ENCODE data around the gene SYCE1L.
A peak's percentile ranks its signal among the peaks of the same experiment; 100 is the strongest.
"Not testable (repeated sequence)": the region's sequence is repeated elsewhere in the genome, so short reads cannot be mapped to it uniquely, and the experiment has no call there.

The SYCE1L gene

DNA sequence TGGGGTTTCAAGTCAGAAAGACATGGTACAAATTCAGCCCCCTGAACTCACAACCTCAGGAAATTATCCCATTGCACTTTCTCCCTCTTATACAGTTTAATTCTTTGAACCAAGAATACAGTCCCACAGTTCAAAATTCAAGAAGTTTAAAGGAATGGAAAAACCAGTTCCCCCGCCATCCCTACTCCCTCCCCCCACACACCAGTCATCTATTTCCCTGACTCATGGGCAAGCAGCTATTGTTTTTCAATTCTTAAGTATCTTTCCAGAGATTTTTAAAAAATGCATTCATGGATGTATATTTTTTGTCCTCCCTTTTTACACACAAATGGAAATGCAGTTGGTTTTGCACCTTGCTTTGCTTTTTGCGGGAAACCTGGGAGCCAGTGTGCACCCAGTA, 7.3 kb downstream of the SYCE1L start:
- DNase-seq, result no peak

DNA sequence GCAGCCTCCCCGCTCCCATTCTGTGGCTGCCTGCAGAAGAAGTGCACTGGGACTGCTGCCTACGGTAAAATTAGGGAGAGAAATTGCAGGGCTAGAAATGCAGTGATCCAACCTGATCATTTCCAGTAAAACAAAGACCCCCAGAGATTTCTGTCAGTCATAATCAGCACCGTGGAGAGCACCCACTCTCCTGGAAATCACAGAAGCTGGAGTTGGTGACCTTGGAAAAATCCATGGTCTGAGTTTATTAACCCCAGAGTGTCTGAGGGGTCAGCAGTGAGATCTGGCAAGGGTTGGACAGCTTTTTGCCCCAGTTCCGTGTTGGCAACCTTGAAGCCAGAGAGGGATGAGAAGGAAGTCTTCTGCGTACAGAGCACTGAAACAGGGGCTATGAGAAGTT, 7.8 kb downstream of the SYCE1L start:
- DNase-seq, result no peak

DNA sequence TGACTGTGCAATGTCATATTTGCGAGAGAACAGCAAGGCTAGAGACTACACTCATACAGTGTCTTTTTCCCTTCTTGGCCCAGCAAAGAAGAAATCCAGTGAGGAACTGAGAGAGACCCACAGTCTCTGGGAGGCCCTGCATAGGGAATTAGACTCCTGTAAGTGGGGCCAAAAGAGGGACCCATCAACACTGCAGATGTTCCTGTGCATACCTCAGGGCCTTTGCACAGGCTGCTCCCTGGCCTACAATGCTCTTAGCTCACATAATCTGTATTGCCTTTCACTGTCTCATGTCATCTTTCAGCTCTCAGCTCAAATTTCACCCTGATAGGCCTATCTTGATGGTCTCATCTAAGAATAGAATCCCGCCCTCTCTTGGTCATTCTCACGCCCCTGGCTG, 9.2 kb downstream of the SYCE1L start:
- DNase-seq, result no peak

DNA sequence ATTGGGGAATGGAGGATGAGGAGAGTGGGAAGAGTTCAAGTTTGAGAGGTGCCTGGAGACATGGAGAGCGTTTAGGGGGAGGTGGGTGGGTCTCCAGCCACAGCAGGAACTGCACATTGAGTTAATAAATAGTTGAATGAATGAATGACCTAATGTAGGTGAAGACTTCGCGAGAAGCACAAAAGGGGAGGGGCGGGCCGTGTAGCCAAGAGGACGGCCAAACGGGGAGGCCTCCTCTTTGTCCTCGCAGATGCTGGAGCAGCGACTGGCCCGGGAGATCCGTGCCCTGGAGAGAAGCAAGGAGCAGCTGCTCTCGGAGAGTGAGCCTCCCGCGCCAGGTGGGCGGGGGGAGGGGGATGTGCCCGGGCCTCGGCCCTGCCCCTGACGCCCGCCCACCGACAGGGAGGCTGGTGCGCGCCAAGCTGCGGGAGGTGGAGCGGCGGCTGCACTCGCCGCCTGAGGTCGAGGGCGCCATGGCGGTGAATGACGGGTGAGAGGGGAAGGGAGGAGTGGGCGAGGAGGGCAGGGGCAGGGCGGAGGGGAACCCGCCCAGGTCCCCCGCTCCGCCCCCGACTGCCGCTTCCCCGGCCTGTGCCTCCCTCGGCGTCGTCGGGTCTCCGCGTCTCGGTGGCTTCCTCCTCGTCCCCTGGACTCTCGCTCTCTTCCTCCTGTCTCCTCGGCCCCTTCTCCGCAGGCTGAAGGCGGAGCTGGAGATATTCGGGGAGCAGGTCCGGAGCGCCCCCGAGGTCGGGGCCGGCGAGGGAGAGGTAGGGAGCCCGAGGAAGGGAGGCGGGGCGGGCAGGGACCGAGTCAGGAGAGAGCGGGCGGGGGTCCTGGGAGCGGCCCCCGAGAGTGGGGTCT, 12.9 kb downstream of the SYCE1L start:
- no peak for DNase-seq

DNA sequence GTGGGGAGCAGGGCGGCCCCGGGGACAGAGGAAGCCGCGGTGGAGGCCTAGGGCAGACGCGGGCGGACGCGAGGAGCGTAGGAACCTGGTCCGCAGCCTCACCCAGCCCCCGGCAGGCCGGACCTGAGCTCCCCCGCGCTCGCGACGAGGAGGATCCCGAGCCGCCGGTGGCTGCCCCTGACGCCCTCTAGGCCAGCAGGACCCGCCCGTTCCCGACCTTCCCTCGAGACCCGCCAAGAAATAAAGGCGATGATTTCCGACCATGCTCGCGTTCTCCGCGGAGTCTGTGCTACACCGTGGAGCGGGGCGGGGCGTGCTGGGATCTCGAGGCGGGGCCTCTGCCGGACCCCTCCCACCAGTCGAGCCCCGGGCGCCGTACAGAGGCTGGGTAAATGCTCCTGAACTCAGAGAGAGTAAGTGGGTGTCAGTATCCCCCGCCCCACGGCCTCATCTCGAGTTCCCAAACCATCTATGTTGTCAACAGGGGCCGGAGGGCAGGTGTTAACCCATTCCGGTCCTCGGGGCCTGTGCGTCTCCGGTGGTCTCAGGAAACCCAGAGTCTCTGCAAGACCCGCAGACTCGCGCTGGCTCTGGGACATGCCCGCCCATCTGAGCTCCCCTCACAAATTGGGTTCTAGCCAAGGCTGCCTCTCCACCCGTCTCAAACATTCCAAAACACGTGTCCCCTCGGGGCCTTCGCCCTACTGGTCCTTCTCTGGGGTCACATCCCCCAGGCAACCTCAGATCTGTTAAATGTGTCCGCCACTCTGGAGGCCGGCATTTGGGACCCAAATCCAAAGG, 13.7 kb downstream of the SYCE1L start:
- DNase-seq, result no peak

DNA sequence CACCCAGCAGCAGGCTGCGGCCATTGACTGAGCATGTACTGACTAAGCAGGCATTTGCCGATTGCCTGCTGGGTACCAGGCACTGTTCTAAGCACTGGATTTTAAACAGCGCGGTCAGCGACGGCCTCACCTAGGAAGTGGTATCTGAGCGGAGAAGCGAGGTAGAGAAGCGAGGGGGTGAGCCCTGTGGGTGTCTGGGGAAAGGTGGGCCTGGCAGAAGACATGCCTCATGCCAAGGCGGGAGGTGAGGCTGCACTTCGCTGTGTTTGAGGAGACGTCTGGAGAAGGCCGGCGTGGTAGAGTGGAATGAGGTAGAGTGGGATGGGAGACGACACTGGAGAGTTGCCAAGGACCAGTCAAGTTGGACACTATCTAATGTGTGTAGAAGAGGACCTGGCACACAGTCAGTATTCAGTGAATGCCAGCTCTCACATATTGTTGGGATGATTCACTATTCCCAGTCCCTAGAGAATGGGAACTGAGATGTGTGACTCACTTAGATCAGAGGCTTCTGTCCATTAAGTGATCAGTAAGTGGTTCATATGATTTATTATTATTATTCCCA, 14.4 kb downstream of the SYCE1L start:
- DNase-seq, result no peak

DNA sequence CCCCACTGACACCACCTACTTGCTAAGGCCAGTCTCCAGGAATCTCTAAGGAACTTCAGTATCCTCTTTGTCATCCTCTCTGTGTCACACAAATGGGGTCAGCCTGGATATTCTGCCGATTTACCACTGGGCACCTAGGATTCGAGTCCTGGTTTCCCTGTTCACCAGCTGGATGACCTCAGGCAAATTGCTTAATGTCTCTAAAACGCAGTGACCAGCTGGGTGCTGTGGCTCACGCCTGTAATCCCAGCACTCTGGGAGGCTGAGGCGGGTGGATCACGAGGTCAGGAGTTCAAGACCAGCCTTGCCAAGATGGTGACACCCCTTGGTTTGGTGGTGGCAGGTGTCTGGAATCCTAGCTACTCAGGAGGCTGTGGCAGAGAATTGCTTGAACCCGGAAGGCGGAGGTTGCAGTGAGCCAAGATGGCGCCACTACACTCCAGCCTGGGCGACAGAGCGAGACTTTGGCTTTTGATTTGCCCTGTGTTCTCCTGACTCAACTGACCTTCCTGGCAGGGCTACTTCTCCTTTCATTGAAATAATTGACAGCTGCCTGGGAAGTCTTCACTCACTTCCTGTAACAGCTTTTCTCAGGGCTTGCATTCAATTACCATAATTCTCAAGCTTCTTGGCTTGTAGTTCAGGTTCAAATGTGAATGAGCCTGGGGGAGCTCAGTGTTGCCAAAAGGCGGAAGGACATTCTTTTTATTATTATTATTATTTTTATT, 15.4 kb downstream of the SYCE1L start:
- DNase-seq, result no peak

DNA sequence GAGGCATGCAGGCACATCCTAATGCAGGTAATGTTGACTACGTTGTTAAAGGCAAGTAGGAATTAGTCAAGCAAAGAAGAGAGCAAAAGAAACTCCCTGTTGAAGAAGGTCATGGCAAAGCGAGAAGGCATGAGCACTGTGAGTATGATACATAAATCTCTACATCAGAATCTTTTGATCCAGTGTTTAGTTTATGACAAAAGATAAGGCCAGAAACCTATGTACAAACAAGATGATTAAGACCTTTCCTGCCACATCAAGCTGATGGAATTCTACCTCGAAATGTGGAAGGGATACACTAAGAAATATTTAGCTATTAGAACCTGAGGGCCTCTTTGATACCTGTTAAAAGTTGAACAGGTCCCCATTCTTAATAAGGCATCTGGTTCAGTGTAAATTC, 20.2 kb downstream of the SYCE1L start:
- DNase-seq, result no peak

DNA sequence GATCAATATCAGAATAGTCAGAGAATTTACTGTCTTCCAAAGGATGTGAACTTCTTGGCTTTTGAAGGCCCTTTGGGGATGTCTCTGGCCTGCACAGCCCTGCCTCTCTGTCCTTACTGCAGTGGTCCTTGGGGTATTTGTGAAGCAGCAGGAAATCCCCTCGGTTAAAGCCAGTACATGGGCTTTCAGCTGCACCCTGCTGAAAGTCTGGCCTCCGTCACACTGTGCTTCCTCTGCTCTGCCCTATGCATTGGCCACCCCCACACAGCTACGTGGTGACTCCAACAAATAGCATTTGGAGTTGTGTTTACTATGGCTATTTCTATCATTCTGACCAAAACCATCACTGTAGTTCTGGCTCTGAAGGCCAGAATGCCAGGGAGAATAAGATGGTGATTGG, 21.2 kb downstream of the SYCE1L start:
- DNase-seq, result no peak

DNA sequence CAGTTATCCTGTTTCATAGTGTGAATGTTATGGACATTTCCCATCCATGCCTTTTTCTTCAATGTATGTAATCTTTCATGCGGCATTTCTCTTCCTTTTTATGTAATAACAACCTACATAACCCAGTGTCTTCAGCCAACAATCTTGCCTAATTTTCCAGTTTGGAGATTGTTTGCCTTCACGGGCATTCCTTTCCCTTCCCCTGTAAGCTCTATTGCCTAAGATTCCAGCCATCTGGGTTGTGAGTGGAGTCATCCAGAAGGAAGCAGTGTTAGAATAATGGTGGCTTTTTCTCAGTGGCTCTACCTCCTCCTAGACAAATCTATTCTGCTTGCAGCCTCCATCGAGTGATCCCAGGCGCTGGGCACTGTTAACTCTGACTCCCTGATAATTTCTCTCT, 22.3 kb downstream of the SYCE1L start:
- no peak for DNase-seq

DNA sequence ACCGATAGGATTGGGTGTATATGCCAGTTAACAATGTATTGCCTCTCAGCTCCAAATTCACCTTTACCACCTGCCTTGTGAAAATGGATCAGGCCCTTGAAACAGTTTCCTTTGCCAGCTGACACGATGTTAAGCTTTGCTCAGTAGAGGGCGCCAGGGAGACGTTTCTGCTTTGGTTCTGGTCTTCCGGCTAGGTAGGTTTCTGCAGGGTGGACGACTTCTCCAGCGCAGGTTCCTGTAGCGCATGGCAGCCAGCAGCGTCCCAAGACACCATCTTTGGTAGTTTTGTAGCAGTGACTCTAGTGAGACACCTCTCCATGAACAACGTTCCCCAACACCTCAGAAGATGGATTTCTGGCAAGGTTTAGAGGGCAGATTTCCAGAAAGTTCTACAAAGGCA, 24.0 kb downstream of the SYCE1L start:
- no peak for DNase-seq

DNA sequence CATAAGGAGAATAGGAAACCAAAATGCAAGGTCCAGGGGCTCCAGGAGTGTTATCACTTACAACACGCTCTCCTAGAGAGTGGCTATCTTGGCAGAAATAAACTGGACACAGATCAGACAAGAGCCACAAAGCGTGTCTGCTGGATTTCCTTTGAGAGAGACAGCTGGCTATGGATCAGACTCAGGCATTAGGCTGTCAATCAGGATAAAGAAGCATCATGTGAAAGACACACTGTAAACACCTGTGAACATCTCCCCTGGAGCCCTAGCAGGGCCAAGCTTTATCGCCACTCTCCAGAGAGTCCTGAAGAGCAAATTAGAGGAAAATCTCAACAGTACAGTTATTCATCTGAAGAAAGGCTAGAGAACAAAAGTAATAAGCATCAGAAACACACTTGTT, 26.0 kb downstream of the SYCE1L start:
- DNase-seq, result no peak

DNA sequence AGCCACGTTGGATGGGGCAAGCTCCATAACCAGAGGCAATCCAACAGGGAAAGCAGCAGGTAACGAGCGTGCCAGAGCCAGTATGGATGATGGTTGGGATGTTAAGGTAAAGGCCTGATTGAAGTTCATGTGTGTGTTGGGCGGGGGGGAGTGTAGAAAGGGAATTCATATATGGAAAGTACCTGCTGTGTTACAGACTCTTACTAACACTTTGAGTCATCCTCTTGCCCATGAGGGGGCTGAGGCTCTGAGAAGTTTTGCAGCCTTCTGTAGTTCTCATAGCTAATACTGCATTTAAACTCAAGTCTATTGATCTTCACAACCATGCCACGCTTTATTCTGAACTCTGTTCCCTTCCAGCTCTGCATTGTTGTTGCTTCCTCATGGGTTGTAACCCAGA, 28.5 kb downstream of the SYCE1L start:
- DNase-seq, result no peak

DNA sequence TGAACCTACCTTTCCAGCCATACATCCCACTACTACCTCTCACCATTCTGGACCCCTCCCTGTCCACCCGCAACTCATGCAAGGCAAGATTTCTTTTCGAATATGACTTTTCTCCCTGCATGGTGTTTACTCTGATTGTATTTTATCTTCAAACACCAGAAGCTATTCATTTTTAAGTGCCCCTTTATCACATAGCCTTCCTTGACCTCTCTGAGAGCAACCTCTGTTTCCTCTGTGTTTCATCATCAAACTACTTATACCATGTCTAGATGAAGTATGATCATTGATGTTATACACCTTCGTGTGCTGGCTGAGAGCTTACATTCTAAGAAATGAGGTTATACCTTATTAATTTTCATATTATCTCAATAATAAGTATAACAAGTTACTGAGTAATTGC, 31.8 kb downstream of the SYCE1L start:
- no peak for DNase-seq

DNA sequence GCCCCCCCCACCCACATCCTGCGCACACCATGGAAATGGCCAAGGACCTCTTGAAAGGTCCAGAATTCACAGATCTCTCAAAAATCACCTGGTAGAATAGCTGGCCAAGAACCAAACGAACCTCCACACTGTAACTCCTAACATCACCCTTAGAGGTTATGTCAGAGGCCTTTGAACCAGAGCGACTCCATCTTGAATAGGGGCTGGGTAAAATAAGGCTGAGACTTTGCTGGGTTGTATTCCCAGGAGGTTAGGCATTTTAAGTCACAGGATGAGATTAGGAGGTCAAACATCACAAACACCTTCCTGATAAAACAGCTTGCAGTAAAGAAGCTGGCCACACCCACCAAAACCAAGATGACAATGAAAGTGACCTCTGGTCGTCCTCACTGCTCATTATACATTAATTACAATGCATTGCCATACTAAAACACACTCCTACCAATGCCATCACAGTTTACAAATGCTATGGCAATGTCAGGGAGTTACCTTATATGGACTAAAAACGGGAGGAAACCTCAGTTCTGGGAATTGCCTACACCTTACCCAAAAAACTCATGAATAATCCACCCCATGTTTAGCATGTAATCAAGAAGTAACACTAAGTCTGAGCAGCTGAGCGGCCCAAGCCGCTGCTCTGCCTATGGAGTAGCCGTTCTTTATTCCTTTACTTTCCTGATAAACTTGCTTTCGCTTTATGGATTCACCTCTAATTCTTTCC, 34.8 kb downstream of the SYCE1L start:
- DNase-seq, result no peak

DNA sequence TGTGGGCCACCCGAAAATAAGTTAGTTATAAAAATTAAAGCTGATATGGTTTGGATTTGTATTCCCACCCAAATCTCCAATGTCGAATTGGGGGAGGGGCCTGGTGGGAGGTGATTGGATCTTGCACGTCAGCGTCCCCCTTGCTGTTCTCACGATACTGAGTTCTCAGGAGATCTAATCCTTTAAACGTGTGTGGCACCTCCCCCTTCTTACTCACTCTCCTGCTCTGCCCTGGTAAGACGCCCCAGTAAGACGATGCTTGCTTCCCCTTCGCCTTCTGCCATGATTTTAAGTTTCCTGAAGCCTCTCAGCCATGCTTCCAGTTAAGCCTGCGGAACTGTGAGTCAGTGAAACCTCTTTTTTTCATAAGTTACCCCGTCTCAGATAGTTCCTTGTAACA, 35.4 kb downstream of the SYCE1L start:
- no peak for DNase-seq

DNA sequence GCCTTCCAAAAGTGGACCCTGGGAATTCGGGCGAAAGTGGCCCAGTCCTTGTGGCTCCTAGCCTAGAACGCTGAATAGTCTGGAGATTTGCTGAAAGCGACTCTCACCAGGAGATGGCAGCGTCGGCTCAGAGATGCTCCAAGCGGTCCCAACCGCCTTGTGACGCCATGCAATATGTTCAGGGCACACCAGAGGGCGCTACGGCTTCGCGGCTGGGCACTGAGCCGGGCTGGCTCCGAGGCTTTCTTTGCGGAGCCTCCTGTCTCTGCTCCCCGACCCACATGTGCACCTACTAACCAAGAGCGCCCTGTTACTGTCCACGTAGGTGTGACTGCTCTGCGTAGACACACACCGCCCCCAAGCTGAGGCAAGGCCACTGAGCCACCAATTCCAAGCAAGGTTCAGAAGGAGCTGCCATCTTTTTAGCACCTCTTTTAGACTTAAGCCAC, 36.9 kb downstream of the SYCE1L start:
- peak; percentile 39 for DNase-seq

DNA sequence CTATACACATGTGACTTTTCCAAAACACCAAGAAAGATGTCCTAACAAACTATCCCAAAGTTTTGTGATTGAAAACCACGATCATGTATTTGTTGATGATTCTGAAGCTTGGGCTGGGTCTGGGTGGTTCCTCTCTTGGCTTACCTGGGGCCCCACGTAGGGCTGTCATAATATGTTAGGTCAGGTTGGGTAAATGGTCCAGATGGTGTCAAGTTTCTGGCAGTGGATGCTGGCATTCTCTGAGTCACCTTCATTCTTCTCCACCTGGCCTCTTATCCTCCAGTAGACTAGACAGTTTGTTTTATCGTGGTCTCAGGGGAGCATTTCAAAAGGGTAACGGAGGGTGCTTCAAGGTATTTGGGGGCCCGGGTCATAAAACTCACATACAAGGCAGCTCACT, 39.4 kb downstream of the SYCE1L start:
- DNase-seq, result no peak

DNA sequence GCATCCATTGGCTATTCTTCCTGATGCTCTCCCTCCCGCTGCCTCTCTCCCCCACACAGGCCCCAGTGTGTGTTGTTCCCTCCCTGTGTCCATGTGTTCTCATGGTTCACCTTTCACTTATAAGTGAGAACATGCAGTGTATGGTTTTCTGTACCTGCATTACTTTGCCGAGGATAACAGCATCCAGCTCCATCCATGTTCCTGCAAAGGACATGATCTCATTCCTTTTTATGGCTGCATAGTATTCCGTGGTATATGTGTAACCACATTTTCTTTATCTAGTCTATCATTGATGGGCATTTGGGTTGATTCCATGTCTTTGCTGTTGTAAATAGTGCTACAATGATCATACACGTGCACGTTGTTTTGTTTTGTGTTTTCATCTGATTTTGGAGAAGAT, 43.3 kb downstream of the SYCE1L start:
- not testable (repeated sequence) for DNase-seq

DNA sequence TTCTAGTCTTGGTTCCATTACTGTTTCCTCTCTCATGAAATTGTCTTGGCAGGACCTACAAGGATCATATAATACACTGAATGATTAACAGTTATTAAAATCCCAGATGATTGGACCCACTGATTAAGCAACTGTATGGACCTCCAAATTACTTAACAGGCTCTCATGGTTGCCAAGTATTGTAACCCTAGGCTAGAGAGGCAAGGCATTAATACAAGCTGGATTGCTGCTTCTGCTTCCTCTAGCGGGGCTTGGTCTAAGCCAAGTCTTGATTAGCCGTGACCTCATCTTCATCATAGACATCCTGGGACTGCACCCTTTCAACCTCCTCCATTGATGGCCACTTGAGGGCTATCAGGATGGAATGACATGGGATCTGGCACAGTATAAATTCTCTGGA, 46.9 kb downstream of the SYCE1L start:
- DNase-seq, result no peak

DNA sequence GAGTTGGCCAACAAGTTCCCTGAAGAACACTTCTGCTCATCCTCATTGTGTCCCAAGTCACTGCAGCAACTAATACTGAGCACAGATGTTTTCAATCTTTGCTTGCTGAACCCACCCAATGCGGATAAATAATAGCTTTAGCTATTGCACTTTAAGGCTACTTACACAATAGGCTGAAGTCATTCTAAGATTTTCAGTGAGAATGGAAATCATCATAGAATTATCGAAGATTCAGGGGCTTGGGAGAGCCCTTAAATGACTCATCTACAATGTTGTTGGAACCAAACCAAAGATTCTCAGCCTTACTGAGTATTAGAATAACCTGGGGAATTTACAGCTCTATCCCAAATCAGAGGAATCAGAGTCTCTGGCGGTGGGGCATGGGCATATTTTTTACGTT, 51.2 kb downstream of the SYCE1L start:
- DNase-seq, result no peak
